GM19324 (cell line): ENCODE measurements around the gene COQ8A.

Experiments used
- ATAC-seq: cut with Tn5 transposase; IDR thresholded peaks from one replicate; pipeline ENCODE4 v1.9.1; 2021; ENCODE audit warnings: mild to moderate bottlenecking, moderate library complexity; ENCODE audit not compliant: unreplicated experiment, low FRiP score

The COQ8A gene

DNA sequence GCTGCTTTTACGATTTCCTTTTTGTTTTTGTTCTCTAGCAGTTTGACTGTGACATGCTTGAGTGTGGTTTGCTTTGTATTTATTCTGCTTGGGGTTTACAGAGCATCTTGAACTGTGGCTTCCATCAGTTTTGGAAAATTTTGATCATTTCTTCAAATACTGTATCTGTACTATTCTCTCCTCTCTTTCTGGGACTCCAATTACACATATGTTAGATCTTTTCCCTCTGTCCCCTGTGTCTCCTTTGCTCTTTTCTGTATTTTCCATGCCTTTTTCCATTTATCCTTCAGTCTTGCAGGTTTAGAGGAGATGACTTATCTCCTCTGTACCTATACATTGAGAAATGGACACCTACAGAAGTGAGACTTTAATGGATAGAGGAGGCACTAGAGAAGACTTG lies 31.7 kb downstream of the COQ8A start:
- no peak for ATAC-seq

DNA sequence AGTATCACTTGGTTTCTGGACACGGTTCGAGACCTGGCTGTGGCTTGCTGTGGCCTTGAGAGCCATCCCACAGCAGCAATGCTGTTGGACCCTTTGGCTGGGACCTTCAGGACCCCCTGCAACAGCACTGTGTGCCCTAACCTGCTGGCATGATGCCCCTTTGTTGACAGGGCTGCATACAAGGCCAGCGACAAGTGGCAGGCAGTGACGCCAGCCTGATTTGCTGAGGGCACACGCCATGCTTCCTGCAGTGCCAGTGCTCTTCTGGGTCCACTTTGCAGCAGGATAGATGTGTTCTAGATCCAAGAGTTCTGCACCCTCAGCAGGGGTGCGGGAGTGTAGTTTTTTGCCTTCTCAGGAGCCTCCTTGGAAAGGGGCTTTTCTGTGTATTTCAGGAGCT lies 32.8 kb downstream of the COQ8A start:
- no peak for ATAC-seq

DNA sequence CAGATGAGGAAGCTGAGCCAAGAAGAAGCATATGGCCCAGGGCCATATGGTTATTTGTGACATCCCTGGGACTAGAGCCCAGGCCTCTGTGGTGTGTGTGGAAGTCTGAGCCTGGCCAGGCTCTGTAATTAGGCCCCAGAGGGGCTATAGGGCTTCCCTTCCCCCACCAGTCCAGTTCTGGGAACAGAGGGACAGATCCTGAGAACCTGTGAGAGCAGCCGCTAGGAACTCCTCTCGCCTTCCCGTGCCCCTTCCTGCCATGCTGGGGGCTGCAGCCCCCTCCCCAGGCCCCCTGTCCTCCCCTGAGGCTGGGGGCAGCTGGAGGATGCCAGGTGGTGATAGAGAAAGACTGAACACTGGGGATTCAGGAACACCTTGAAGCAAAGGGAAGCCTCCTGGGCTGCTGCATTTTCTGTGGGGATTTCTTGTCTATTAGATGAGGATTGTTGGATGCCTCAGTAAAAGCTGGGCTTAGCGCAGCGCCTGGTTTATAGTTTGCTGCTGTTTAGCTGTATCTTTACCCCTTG lies 33.3 kb downstream of the COQ8A start:
- no peak for ATAC-seq

DNA sequence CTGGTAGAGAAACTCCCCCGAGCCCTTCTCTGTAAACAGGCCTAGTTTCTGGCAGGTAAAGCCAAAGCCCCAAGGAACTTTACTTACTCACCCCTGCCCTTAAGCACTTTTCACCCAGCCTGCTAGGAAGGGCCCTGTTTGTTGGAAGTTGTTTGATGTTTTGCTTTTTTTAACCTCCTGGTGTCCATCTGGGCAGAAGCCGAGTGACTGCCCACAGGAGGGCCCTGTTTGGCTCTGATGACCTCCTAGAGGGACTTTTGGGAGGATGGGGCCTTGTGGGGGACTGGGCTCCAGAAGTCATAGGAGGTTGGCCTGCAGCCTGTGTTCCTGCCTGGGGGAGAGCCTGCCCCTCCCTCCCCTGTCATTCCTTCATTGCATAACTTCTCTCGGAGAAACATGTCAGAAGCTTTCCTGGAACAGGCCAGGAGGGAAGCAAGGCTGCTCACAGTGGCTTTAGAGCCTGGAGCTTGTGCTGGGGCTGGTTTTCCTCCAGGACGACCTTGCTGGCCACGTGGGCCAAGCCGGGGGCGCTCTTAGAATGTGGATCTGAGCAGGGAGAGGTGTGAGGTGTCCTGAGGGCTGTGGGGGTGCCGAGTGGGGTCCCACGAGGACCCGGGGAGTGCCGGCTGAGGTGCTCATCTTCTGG lies 33.9 kb downstream of the COQ8A start:
- ATAC-seq, result no peak

DNA sequence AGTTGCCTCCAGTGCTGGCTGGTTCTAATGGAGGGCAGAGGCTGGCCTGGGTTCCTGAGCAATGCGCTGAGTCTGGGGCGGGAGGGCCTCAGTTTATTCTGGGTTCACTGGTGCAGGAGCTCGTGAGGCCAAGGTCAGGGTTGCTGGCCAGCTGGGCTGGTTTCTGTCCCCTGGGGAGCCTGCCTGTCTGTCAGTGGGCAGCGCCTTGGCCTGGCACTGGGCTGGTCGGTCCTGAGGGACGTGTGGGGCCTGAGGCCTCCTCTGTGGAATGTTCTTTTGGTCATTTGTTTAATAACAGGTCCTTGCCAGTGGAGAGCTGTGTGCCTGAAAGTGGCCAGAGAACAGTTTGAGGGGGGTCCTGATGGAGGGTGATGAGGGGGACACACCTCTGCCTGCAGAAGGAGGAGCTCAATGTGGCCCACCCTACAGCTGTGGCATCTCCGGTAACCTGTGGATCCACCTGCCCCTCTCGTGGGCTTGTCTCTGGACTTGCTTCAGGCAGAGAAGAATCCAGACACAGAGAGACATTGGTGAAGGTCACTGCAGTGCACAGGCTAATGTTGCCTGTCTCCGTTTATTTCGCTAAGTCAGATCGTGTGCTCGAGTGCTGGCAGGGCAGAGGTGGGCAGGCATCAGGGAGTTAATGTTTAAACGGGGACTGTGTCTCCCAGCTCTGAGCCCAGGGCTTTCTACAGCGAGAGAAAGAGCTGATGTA lies 34.6 kb downstream of the COQ8A start:
- no peak for ATAC-seq

DNA sequence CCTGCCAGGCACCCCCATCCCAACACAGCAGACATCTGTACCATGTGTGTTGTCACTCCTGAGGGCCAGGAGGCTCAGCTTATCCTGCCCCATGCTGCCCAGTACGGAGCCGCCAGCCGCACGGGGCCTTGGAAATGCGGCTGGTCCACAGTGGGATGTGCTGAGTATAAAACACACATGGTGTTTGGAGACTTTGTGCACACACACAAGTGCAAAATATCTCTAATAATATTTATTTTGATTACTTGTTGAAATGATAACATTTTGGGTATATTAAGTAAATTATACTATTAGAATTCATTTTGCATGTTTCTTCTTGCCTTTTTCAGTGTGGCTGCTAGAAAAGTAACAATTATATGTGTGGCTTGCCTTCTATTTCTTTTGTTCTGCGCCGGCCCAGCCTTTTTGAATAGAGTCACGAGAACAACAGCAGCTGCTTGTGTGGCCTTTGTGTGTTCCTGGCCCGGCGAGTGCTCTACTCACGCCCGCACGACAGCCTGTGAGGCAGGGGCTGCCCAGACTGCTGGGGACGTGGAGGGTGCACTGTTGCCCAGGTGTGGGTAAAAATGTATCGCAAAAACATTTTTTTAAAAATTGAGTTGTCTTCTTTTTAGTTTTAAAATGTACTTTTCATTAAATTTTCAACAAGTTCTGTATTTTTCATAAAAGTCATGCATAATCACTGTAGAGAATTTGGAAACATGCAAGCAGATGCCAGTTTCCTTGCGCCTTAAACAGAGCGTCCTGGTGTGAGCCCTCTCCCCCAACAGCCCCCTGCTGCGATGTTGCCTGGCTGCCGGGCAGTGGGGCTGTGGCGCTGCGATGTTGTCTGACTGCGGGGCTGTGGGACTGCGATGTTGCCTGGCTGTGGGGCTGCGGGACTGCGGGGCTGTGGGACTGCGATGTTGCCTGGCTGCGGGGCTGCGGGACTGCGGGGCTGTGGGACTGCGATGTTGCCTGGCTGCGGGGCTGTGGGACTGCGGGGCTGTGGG lies 35.5 kb downstream of the COQ8A start:
- no peak for ATAC-seq

DNA sequence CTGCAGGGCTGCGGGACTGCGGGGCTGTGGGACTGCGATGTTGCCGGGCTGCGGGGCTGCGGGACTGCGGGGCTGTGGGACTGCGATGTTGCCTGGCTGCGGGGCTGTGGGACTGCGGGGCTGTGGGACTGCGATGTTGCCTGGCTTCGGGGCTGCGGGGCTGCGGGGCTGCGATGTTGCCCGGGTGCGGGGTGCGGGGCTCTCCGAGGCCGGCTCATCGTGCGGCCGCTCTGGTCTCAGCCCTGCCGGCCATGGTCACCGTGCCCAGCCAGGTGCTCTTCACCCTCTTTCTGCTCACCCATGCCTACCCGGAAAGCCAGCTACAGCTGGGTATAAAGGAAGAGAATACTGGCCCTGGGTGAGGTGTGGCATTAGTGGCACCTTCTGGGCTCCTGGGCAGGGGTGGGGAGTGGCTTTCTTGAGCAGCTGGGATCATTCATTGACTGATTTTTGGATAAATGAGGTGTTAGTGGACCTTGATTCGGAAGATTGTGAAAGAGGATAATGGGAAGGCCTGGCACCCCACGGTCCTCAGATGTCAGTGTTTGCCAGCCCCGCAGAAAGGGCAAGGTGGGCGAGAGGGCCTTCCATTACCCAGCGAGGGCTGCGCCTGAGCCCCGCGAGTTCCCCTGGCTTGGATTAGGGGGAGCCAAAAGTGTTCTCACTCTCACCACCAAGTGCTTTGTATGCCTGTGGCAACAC lies 36.3 kb downstream of the COQ8A start:
- no peak for ATAC-seq

DNA sequence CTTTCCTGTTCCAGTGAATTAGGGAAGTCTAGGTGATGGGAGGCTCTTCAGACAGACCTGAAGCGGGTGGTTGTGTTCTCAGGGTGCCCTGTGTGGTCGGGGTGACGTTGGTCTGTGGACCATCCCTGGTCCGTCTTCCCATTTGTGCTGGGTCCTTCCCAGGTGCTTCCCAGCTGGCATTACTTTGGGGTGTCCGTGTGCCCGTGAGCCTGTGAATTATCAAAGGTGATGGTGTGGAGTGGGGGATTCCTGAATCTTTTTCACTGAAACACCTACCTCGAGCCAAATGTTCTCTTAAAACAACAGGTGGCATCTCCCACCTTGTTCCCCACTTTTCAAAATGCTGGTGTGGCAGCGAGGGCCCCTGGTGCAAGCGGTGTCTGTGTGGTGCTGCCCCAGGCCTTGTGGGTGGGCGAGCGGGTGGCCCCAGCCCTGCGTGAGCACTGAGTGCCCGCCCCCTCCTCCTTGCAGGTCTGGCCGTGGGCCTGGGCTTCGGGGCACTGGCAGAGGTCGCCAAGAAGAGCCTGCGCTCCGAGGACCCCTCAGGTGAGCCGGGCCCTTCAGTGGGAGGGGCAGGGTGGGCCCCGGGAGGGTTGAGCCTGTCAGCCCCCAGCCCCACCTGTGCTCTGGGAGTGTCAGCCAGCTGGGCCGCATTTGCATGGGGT lies 37.0 kb downstream of the COQ8A start:
- no peak for ATAC-seq

DNA sequence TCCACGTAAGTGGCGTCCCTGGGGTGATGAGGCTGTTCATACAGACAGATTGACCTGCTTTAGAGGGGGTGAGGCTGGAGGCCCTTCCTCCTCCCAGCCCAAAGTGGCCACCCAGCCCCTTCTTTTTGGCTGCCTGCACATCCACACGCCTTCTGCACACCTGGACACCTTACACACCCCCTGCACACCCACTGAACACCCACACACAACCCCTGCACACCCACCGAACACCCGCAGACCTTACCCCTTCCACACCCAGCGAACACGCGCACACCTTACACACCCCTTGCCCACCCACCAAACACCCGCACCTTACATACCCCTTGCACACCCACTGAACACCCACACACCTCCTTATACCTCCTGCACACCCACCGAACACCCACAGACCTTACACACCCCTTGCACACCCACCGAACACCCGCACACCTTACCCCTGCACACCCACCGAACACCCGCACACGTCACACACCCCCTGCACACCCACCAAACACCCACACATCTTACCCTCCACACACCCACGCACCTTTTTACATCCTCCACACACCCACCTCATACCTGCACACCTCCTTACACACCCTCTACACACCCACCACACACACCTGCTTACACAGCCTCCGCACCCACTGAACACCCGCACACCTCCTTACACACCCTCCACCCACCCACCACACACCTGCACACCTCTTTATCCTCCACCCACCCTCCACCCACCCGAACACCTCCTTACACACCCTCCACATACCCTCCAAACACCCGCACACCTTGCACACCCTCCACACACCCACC lies 37.7 kb downstream of the COQ8A start:
- ATAC-seq, result no peak

DNA sequence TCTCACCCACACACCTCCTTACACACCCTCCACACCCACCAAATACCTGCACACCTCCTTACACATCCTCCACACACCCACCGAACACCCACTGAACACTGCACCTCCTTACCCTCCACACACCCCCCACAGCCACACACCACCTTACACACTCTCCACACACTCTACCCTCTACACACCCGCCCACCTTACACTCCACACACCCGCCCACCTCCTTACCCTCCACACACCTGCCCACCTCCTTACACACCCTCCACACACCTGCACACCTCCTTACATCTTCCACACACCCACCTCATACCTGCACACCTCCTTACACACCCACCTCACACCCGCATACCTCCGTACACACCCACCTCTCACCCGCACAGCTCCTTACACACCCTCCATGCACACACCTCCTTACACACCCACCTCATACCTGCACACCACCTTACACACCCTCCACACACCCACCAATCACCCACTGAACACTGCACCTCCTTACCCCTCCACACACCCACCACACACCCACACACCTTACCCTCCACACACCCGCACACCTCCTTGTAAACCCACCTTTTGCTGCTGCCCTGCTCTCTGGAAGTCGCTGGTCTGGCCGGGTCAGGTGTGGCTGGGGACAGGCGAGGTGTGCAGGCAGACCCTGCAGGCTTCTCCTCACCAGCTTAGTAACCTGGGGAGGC lies 38.5 kb downstream of the COQ8A start:
- no peak for ATAC-seq

DNA sequence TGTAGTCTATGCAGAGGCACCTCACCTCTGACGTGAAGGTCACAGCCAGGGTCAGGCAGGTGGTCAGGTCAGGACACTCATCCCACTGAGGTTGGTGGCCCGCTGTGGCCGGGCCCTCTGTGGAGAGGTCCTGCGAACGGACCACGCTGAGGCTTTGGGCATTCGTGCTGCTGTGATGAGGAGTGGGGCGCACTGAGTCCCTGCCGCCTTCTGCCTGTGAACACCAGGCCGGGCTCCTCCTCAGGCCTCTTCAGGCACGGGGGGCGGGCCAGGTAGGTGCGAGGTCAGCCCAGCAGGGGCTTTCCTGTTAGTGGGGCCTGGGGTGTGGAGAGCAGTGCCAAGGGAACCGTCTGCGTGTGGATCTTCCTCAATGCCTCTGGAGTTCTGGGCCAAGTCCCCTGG lies 39.0 kb downstream of the COQ8A start:
- no peak for ATAC-seq

DNA sequence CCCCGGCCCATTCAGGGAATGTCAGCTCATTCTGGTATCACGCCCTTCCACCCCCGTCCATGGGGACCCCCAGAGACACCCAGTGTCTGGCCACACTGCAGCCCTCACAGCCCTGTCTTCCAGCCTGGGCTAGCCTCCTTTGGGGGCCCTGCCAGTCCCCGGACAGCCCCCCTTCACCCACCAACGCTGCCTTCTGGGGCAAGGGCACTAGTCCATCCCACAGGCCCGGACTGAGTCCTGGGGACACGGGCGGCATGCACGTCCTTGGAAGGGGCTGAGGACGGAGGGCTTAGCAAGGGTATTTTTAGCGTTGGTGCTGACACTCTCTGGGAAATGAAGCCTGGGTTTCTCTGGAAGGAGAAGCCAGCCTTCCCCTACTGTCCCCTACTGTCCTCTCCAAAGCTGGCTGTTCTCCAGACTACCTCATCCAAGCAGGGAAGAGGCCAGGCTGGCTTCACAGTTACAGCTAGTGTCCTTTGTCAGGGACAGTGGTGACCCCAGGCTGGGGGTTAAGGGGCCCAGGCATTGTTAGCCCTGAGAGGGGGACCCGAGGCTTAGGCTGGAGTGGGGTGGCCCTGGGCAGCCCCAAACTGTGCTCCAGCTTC lies 39.5 kb downstream of the COQ8A start:
- no peak for ATAC-seq

DNA sequence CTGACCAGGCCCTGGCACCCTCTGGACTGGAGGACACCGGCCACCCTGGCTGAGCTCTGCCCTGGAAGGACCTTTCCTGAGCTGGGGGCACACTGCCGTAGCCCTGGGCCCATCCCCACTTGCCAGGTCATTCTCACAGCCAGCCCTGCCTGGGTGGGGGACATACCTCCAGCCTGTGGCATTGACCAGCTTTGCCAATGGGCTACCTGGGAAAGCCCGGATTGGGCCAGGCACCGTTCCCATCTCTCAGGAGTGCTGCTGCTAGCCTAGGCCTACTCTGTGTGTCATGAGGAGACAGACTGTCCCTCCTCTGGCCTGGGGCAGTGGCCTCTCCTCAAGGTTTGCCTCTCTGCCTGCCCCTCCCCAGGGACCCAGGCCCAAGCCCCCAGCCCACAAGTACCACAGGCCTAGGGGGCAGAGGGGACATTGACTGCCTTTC lies 40.0 kb downstream of the COQ8A start:
- no peak for ATAC-seq

DNA sequence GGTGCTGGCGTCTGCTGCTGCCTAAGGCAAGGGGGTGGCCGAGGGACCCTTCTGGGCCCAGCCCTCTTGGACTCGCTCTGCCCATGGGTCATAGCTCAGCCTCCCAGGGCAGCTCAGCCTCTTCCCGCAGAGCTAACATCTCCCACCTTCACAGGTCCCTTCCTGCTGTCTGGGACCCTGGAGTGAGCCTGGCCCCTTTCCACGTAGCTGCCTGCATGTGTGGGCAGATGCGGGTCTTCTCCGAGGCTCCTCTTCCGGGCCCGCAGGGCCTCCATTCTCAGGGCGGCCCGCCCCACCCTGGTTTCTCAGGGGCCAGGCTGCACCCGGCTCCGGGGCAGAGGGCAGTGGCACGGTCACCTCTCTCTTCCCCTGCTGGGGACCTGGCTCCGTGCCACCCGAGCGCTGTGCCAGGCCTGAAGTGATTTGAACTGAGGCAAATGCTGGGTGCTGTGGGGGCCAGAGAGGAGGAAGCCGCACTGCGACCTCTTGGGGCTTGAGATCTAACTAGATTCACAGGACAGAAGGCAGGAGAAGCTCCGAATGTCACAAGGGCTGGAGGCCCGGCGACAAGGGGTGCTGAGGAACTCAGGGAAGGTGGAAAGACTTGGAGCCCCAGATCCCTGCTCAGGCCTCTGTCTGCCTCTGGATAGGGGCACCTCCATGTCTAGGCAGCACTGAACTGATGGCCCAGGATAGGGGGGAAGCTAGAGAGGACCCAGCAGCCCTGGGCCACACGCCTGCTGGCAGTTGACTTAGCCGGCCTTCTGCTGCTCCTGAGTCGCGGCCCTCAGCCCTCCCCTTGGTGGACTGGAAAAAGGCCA lies 40.7 kb downstream of the COQ8A start:
- no peak for ATAC-seq

DNA sequence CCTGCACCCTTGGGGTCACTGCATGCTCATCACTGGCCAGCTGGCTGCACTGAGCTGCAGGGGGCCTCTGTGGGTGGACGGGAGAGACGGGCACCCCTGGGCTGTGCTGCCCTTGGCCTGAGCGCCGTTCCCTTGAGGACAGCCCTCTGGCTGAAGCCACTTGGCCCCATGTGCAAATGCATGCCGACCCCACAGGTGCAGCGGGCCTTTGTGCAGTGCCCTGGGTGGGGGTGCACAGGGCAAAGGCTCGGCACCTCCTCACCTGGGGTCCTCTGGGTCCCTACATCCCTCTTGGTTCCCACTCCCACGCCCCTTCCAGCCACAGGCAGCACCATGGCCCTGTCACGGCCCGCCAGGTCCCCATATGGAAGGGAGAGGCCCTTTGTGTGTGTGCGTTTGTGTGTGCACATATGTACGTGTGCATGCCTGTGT lies 41.3 kb downstream of the COQ8A start:
- no peak for ATAC-seq

DNA sequence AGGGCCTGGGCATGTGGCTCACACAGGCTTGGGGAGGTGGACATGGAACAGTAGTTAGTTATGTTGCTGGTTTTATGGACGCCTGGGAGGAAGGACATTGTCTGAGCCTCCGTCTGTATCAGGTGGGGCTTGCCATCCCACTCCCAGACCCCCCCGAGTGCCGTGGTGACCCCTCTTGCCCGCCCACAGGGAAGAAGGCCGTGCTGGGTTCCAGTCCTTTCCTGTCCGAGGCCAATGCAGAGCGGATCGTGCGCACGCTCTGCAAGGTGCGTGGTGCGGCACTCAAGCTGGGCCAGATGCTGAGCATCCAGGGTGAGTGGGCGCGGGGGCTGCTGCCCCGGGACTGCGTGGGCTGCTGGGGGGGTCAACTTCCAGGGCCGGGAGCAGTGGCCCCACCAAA lies 41.7 kb downstream of the COQ8A start:
- no peak for ATAC-seq
